Vagina (tissue), 2 donors: ENCODE data around the gene GRAMD2A.

Experiments
- CTCF ChIP-seq, 3 experiments: fragments of 450-650 bp in 2 of 3; fragments of 200-600 bp in 1 of 3; sonication (generic) in 1 of 3; IDR thresholded peaks; one replicate each; pipeline ENCODE4 v1.5.1; 2017 to 2019; ENCODE audit warnings: antibody characterized with exemption in 3 of 3, mild to moderate bottlenecking in 2 of 3, moderate library complexity in 2 of 3
- POLR2AphosphoS5 ChIP-seq, 2 donors: sonication (generic); formaldehyde crosslinking; IDR thresholded peaks; one replicate each; pipeline ENCODE4 v1.9.0; 2017; ENCODE audit warnings: antibody characterized with exemption in 2 of 2, mild to moderate bottlenecking in 2 of 2, low read depth in 1 of 2; ENCODE audit not compliant: insufficient read depth in 1 of 2

DNA sequence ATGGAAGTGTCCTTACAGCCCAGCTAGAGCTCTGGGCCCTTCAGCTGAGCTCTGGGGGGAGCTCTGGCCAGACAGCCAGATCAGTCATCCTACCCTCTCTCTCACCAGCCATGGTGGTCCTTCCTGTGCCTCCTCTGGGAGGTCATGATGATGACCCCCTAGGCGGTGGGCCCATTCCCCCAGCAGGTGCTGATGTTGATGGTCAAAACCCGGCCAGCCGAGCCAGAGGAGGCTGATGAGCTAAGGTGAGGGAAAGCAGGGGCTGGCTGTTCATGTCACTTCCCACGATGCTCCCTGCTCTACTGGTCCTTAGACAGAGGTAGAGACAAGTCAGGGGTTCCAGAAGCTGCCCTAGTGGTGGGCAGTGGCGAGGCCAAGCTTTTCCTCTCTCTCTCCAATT lies 35.0 kb downstream of the GRAMD2A start:
- TF ChIP-seq POLR2AphosphoS5 (IDR thresholded peaks at IDR 0.05; ENCODE audit: insufficient read depth in 1 of 2, low read depth in 1 of 2) (no peak), CTCF (IDR thresholded peaks at IDR 0.05) (no peak)
